Prostate gland (tissue), 2 donors: ENCODE measurements around the gene LPCAT4. TPM values are rescaled to one million over a fixed set of nuclear protein-coding genes. Genes with fewer than 3 reads are reported as not detected.

Experiments used
- DNase-seq: peaks from one replicate; pipeline ENCODE4 v3.0.0-alpha.2; 2019; ENCODE audit warnings: low spot score
- H3K27ac ChIP-seq, 2 donors: fragments of 200-600 bp; sonication (generic); 2 replicates each; pipeline ENCODE4 v1.5.1; 2017 to 2019
- H3K27me3 ChIP-seq: fragments of 200-600 bp; sonication (generic); replicated peaks from 2 replicates; pipeline ENCODE4 v1.5.1; 2019; ENCODE audit not compliant: insufficient read depth
- H3K36me3 ChIP-seq, 2 donors: fragments of 200-600 bp; sonication (generic); 1 replicate in 1 of 2; 2 replicates in 1 of 2; pipeline versions ENCODE4 v1.5.1 to v1.8.1; 2017 to 2019
- H3K4me1 ChIP-seq: fragments of 200-600 bp; sonication (generic); replicated peaks from 2 replicates; pipeline ENCODE4 v1.5.1; 2019
- H3K4me3 ChIP-seq, 2 donors: fragments of 200-600 bp; sonication (generic); 2 replicates each; pipeline ENCODE4 v1.5.1; 2017 to 2019
- H3K9me3 ChIP-seq: fragments of 200-600 bp; sonication (generic); 2 replicates; pipeline ENCODE4 v1.5.1; 2017
- POLR2A ChIP-seq: fragments of 450-650 bp; IDR thresholded peaks from one replicate; pipeline ENCODE4 v1.6.1; 2016; ENCODE audit warnings: antibody characterized with exemption, mild to moderate bottlenecking
- POLR2AphosphoS5 ChIP-seq: sonication (generic); formaldehyde crosslinking; IDR thresholded peaks from one replicate; pipeline ENCODE4 v1.6.1; 2017; ENCODE audit warnings: antibody characterized with exemption
- WGBS: methylation state at CpG from one replicate; pipeline ENCODE4 v1.1.5; 2018; 5-methylcytosine and 5-hydroxymethylcytosine counted together
- intact Hi-C: fragments of 100-400 bp; cut with DNase I; formaldehyde crosslinking; loops from one replicate; pipeline ENCODE4 v1.14.2; 2022
- total RNA-seq, 2 donors: library from RNA; depleted of rRNA; stranded (reverse); fragments of >200 nt; gene quantifications; one replicate each; pipeline ENCODE4 v1.1.0, GENCODE V29; 2016
- TF ChIP-seq, protein P1 (sequence below), 4 experiments: fragments of 200-600 bp in 2 of 4; fragments of 450-650 bp in 2 of 4; sonication (generic) in 2 of 4; IDR thresholded peaks; 1 replicate in 3 of 4; 2 replicates in 1 of 4; pipeline ENCODE4 v1.5.1; 2016 to 2019; ENCODE audit warnings: antibody characterized with exemption in 4 of 4, mild to moderate bottlenecking in 2 of 4, moderate library complexity in 2 of 4

The LPCAT4 gene
- total RNA-seq, 2 donors from 2014 or later = 12.5 to 13.1 TPM

DNA sequence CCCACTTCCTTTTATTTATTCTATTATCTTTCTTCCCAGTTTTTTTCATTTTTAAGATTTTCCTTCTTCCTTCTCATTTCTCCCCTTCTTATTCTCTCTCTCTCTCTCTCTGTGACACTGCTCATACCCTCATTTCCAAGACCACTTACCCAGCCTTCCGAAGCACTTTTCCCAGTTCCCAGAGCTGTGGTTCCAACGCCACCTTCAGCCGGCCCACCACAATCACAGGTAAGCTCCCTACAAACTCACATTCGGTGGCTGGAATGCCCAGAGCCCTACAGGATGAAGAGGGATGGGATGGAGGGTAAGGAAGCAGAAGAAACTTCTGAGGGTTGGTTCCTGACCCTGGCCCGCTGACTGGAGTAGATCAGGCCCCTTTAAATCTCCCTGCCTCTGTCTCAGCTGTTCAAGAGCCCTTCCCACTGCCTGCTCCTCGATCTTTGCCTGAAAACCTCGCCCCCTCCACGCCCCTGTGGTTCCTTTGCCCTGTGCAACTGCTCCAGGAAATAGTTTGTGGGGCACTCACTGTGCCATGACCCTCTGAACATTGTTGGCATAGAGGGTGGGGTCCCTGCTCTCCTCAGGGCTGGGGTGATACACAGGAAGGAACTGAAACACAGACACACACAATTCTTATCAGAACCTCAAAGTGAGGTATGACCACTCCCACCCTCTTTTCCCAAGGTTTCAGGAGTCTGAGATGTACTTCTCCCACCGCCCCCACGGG is 4.8 kb downstream of the LPCAT4 start:
- WGBS = 84% methylated on average over 10 of the region's 10 CpGs
- Histone ChIP-seq H3K4me3 (no peak overlapping the region), H3K9me3 (no peaks in the 10 kb centered on the region), H3K4me1 (no peaks in the 10 kb centered on the region), H3K27ac (no peak overlapping the region), H3K36me3 (no peaks in the 10 kb centered on the region), H3K27me3 (no peaks in the 10 kb centered on the region)
- no peak for TF ChIP-seq POLR2A
- TF ChIP-seq, protein P1, sequence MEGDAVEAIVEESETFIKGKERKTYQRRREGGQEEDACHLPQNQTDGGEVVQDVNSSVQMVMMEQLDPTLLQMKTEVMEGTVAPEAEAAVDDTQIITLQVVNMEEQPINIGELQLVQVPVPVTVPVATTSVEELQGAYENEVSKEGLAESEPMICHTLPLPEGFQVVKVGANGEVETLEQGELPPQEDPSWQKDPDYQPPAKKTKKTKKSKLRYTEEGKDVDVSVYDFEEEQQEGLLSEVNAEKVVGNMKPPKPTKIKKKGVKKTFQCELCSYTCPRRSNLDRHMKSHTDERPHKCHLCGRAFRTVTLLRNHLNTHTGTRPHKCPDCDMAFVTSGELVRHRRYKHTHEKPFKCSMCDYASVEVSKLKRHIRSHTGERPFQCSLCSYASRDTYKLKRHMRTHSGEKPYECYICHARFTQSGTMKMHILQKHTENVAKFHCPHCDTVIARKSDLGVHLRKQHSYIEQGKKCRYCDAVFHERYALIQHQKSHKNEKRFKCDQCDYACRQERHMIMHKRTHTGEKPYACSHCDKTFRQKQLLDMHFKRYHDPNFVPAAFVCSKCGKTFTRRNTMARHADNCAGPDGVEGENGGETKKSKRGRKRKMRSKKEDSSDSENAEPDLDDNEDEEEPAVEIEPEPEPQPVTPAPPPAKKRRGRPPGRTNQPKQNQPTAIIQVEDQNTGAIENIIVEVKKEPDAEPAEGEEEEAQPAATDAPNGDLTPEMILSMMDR (IDR thresholded peaks at IDR 0.05) = no peak
- TF ChIP-seq POLR2AphosphoS5 = no peak
- intact Hi-C loops = no loop called here
- DNase-seq = no peak

DNA sequence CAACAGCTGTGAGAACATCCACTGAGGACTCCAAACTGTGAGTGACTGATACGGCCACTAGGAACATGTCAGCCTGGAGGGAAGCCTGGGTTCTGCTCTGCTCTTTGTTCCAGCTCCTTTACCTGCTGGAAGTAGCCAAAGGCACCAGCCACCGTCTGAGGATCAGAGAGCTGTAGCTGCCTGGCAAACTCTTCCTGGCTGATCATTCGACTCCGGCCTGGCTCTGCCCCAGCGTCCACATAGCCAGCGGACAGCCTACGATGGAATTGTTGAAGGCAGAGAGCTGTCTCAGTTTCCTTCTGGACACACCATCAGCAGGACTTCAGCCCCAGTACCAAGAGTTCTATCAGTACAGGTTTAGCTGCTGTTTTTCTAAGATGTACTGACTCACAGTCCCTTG is 5.7 kb downstream of the LPCAT4 start:
- no peaks in the 10 kb centered on the region for H3K36me3 ChIP-seq

DNA sequence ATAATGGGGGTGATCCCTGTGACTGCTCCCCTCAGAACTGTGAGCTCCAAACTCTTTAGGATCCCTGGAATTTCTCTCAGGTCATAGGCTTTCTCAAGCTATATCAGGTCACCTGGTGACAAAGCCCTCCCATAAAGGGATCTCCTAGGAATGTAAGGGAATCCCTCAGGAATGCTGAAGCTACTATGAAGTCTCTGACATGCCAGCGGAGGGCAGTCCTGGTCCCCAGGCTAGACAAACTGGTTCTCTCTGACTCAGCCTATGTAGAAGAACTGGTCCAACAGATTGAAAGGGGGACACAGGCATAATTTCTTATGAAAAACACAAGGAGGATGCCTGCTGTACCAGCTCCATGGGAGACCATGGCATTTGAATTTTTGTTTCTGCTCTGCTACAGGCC is 6.7 kb downstream of the LPCAT4 start:
- Histone ChIP-seq H3K4me3 (no peak overlapping the region), H3K4me1 (no peaks in the 10 kb centered on the region), H3K36me3 (no peaks in the 10 kb centered on the region), H3K27ac (no peak overlapping the region), H3K27me3 (no peaks in the 10 kb centered on the region), H3K9me3 (no peaks in the 10 kb centered on the region)
- whole genome bisulfite sequencing = 26% methylated on average over 1 of the region's 1 CpG
- TF ChIP-seq, protein P1 (IDR thresholded peaks at IDR 0.05) = no peak
- TF ChIP-seq POLR2A = no peak
- TF ChIP-seq POLR2AphosphoS5 = no peak
- intact Hi-C loops = no loop called here
- no peak for DNase-seq

More for the DNA sequence above, 5.7 kb downstream of the LPCAT4 start:
- Histone ChIP-seq H3K9me3 (no peaks in the 10 kb centered on the region), H3K4me1 (no peaks in the 10 kb centered on the region), H3K4me3 (no peak overlapping the region), H3K27ac (no peak overlapping the region), H3K27me3 (no peaks in the 10 kb centered on the region)
- no peak for DNase-seq
- intact Hi-C loops = no loop called here
- no peak for TF ChIP-seq POLR2A
- WGBS = 90% methylated on average over 7 of the region's 7 CpGs

DNA sequence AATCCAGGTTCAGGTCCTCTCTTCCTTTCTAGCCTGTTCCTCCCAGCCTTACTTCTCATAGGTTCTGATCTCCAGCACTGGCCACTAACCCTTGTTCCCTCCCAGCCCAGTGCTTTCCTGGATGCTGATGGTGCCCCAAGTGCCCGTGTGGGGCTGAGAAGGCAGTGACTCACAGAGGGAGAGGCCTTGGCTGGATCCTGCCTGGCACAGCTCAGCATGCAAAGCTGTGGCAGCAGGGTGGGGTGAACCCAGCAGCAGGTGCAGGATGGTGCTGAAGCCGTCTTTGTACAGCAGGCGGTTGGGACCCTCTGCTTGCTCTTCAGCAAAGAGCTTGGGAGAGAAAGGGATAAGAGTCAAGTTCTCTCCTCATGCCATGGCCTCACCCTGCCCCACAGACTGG is 7.6 kb downstream of the LPCAT4 start:
- WGBS = 87% methylated on average over 3 of the region's 3 CpGs
- intact Hi-C loops = no loop called here
- TF ChIP-seq POLR2A = no peak
- TF ChIP-seq, protein P1 (IDR thresholded peaks at IDR 0.05) = no peak
- no peak for TF ChIP-seq POLR2AphosphoS5
- H3K4me1 ChIP-seq = no peaks in the 10 kb centered on the region
- H3K27ac ChIP-seq = no peak overlapping the region
- no peaks in the 10 kb centered on the region for H3K27me3 ChIP-seq
- no peak for DNase-seq
- no peaks in the 10 kb centered on the region for H3K9me3 ChIP-seq
- no peaks in the 10 kb centered on the region for H3K36me3 ChIP-seq
- H3K4me3 ChIP-seq = no peak overlapping the region

DNA sequence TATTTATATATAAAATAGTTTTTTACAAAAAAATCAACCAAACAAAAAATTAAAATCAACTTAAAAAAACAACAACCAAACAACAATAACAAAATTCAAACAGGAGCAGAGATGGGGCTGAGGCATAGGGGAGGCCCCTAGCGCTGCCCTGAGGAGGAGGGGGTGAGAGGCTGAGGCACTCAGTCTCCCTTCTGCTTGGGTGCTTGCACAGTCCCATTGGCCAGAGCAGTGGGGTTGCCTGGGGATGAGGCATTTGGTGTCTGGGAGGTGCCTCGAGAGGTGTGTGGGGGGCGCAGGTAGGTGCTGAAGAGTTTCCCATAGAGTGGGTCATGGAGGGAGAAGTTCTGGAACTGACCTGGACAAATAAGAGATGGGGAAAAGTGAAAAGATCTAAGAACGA is 8.0 kb downstream of the LPCAT4 start:
- H3K27me3 ChIP-seq = no peaks in the 10 kb centered on the region
- H3K36me3 ChIP-seq = no peaks in the 10 kb centered on the region
- H3K27ac ChIP-seq = no peak overlapping the region
- H3K4me3 ChIP-seq = no peak overlapping the region
- TF ChIP-seq POLR2AphosphoS5 (no peak), POLR2A (no peak)
- TF ChIP-seq, protein P1 (IDR thresholded peaks at IDR 0.05) = no peak
- WGBS = 95% methylated on average over 4 of the region's 4 CpGs
- intact Hi-C loops = no loop called here
- H3K4me1 ChIP-seq = no peaks in the 10 kb centered on the region
- H3K9me3 ChIP-seq = no peaks in the 10 kb centered on the region
- no peak for DNase-seq
